Transverse colon (tissue), 4 donors: ENCODE measurements around the gene PEX14. TPM values are rescaled to one million over a fixed set of nuclear protein-coding genes. Genes with fewer than 3 reads are reported as not detected.

ENCODE experiments used
- DNase-seq: peaks from one replicate; pipeline ENCODE4 v3.0.0-alpha.2; 2019
- H3K27ac ChIP-seq, 4 donors: fragments of 200-600 bp; sonication (generic); 2 replicates each; pipeline ENCODE4 v1.5.1; 2016 to 2018; ENCODE audit warnings: inconsistent platforms in 4 of 4
- H3K27me3 ChIP-seq: fragments of 200-600 bp; sonication (generic); 2 replicates; pipeline ENCODE4 v1.5.1; 2017; ENCODE audit warnings: inconsistent platforms
- H3K36me3 ChIP-seq, 4 donors: fragments of 200-600 bp; sonication (generic); 2 replicates each; pipeline ENCODE4 v1.5.1; 2017 to 2019; ENCODE audit warnings: inconsistent platforms in 4 of 4
- H3K4me1 ChIP-seq, 4 donors: fragments of 200-600 bp; sonication (generic); 2 replicates each; pipeline ENCODE4 v1.5.1; 2017 to 2020; ENCODE audit warnings: inconsistent platforms in 4 of 4
- H3K4me3 ChIP-seq, 4 donors: fragments of 200-600 bp; sonication (generic); 1 replicate in 1 of 4; 2 replicates in 3 of 4; pipeline versions ENCODE4 v1.5.1 to v1.6.1; 2017 to 2019; ENCODE audit warnings: inconsistent platforms in 4 of 4
- H3K9me3 ChIP-seq, 2 donors: fragments of 200-600 bp; sonication (generic); 2 replicates each; pipeline ENCODE4 v1.5.1; 2017 to 2019; ENCODE audit warnings: inconsistent platforms in 2 of 2
- CTCF ChIP-seq, 5 experiments: fragments of 200-600 bp in 3 of 5; fragments of 450-650 bp in 2 of 5; sonication (generic) in 3 of 5; IDR thresholded peaks; 1 replicate in 2 of 5; 2 replicates in 3 of 5; pipeline ENCODE4 v1.5.1; 2016 to 2017; ENCODE audit warnings: antibody characterized with exemption in 5 of 5, inconsistent platforms in 3 of 5, mild to moderate bottlenecking in 2 of 5, moderate library complexity in 1 of 5
- EP300 ChIP-seq: sonication (generic); formaldehyde crosslinking; IDR thresholded peaks from one replicate; pipeline ENCODE4 v1.6.1; 2017; ENCODE audit warnings: antibody characterized with exemption, low read depth
- POLR2A ChIP-seq: fragments of 450-650 bp; IDR thresholded peaks from one replicate; pipeline ENCODE4 v1.6.1; 2016; ENCODE audit warnings: antibody characterized with exemption, mild to moderate bottlenecking, moderate library complexity
- POLR2AphosphoS5 ChIP-seq, 3 donors: sonication (generic); formaldehyde crosslinking; IDR thresholded peaks; one replicate each; pipeline ENCODE4 v1.6.1; 2016; ENCODE audit warnings: antibody characterized with exemption in 3 of 3
- WGBS, 2 donors: methylation state at CpG; one replicate each; pipeline ENCODE4 v1.1.5; 2018; ENCODE audit warnings: low coverage in 1 of 2; 5-methylcytosine and 5-hydroxymethylcytosine counted together
- in situ Hi-C, 4 donors: fragments of 200-750 bp; cut with MboI; loops; one replicate each; pipeline versions ENCODE4 v1.15.0 to v1.15.1; 2017; ENCODE audit warnings: low sequenced_read_pairs in 3 of 4, low pct_ligation_motif_present in 1 of 4, low pct_unique_long_range_greater_than_20kb in 1 of 4
- intact Hi-C: fragments of 100-400 bp; cut with DNase I; formaldehyde crosslinking; loops from one replicate; pipeline ENCODE4 v1.15.1; 2023; ENCODE audit warnings: low total_unique reads
- total RNA-seq, 4 donors: library from RNA; depleted of rRNA; stranded (reverse); fragments of >200 nt; gene quantifications; one replicate each; pipeline ENCODE4 v1.1.0, GENCODE V29; 2016

Gene PEX14
- total RNA-seq, 4 donors from 2014 or later: 2.4 to 16.5 (median 12.6) TPM

- Histone ChIP-seq H3K27me3 (no peaks in the 10 kb centered on the region), H3K27ac (no peak overlapping the region), H3K36me3 (no peaks in the 10 kb centered on the region), H3K4me1 (no peaks in the 10 kb centered on the region), H3K4me3 (no peak overlapping the region), H3K9me3 (no peaks in the 10 kb centered on the region)
- intact Hi-C loops (no loop called here), in situ Hi-C loops (no loop called here)
- 70 to 77% methylated on average over 1 of the region's 1 CpG for WGBS, 2 donors
- DNase-seq: no peak
- TF ChIP-seq POLR2AphosphoS5 (IDR thresholded peaks at IDR 0.05) (no peak), EP300 (no peak), POLR2A (no peak), CTCF (IDR thresholded peaks at IDR 0.05) (no peak)
Observed at GRCh38 chr1:10585242-10585641, 110.5 kb downstream of the PEX14 start.

- in situ Hi-C loops (no loop called here), intact Hi-C loops (no loop called here)
- no peak overlapping the region for H3K27ac ChIP-seq
- H3K27me3 ChIP-seq: no peaks in the 10 kb centered on the region
- H3K4me3 ChIP-seq: no peak overlapping the region
- DNase-seq: no peak
- WGBS, 2 donors: 83 to 97% methylated on average over 5 of the region's 5 CpGs
- no peaks in the 10 kb centered on the region for H3K36me3 ChIP-seq
- H3K9me3 ChIP-seq: no peaks in the 10 kb centered on the region
- no peaks in the 10 kb centered on the region for H3K4me1 ChIP-seq
- no peak for TF ChIP-seq EP300
- no peak for TF ChIP-seq CTCF (IDR thresholded peaks at IDR 0.05)
- no peak for TF ChIP-seq POLR2AphosphoS5 (IDR thresholded peaks at IDR 0.05)
- no peak for TF ChIP-seq POLR2A
Observed at GRCh38 chr1:10586125-10586524, 111.4 kb downstream of the PEX14 start.

DNA sequence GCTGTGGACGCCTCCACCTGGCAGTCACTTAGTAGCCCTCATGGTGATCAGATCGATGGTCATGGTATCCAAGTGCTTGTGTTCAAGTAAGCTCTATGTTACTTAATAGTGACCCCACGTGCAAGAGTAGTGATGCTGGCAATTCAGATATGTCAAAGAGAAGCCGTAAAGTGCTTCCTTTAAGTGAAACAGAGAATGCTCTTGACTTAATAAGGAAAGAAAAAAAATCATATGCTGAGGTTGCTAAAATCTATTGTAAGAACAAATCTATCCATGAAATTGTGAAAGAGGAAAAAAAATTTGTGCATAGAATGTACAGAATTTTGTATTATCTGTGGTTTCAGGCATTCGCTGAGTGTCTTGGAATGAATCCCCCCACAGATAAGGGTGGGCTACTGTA is 113.9 kb downstream of the PEX14 start:
- intact Hi-C loops (no loop called here), in situ Hi-C loops (no loop called here)
- TF ChIP-seq POLR2A (no peak), EP300 (no peak), POLR2AphosphoS5 (IDR thresholded peaks at IDR 0.05) (no peak), CTCF (IDR thresholded peaks at IDR 0.05) (no peak)
- no peaks in the 10 kb centered on the region for H3K9me3 ChIP-seq
- no peaks in the 10 kb centered on the region for H3K27me3 ChIP-seq
- H3K36me3 ChIP-seq: no peaks in the 10 kb centered on the region
- no peak overlapping the region for H3K27ac ChIP-seq
- peaks cover 0 to 4% (median 0%) of the 10 kb centered on the region in 4 donors for H3K4me1 ChIP-seq
- no peak overlapping the region for H3K4me3 ChIP-seq
- no peak for DNase-seq
- WGBS, 2 donors: 89 to 95% methylated on average over 4 to 5 of the region's 5 CpGs

DNA sequence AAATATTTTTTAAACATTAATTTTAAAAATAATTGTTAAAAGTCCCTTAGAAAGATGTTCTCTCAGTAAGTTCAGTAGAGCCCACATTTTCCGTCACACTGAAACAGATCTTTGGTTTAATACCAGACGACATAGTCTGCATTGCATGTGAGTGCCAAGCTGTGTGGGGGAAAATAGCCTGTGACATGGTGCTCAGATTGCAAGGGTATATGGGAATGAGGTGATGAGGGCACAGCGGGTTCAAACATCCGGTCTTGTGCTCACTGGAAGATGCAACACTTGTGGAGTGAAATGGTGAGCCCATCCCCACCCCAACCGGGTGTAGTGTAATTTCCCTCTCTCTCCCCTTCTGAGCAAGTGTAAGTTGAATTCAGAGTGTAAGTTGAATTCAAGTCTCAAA is 114.3 kb downstream of the PEX14 start:
- intact Hi-C loops: no loop called here
- Histone ChIP-seq H3K4me3 (no peak overlapping the region), H3K4me1 (peaks cover 0 to 4% (median 0%) of the 10 kb centered on the region in 4 donors), H3K27me3 (no peaks in the 10 kb centered on the region), H3K9me3 (no peaks in the 10 kb centered on the region), H3K27ac (no peak overlapping the region), H3K36me3 (no peaks in the 10 kb centered on the region)
- DNase-seq: no peak
- no peak for TF ChIP-seq CTCF (IDR thresholded peaks at IDR 0.05)
- 92 to 96% methylated on average over 5 of the region's 5 CpGs for WGBS, 2 donors
- in situ Hi-C loops: no loop called here
